GM12878 (cell line): Measurements from ENCODE around the gene ADCY2. TPM values are rescaled to one million over a fixed set of nuclear protein-coding genes. Genes with fewer than 3 reads are reported as not detected.

ENCODE experiments used
- ATAC-seq: fragments of 200-7000 bp; cut with Tn5 transposase; 3 replicates; pipeline ENCODE4 v1.9.1; 2020; ENCODE audit warnings: mild to moderate bottlenecking, moderate library complexity
- BruUV-seq: library from RNA; stranded (reverse); fragments of 400-500 nt; replicated peaks from 2 replicates; lab custom pipeline; 2021; lab: Mats Ljungman, UMichigan
- CTCF ChIA-PET: fragments of 300-600 bp; sonication (Branson Sonifier 250); formaldehyde crosslinking; extraction: SDS; loops from one replicate; lab custom pipeline; 2021; ENCODE audit warnings: inconsistent platforms; lab: Yijun Ruan, JAX
- POLR2A ChIA-PET: fragments of 350-600 bp; formaldehyde crosslinking; extraction: SDS; loops from one replicate; lab custom pipeline; 2021; ENCODE audit warnings: inconsistent platforms; lab: Charles Lee
- RAD21 ChIA-PET: fragments of 300-600 bp; sonication (Branson Sonifier 250); formaldehyde crosslinking; loops from one replicate; lab custom pipeline; 2023; ENCODE audit warnings: antibody characterized with exemption; ENCODE audit not compliant: unreplicated experiment; lab: Charles Lee
- SMC1A ChIA-PET: fragments of 300-600 bp; sonication (Branson Sonifier 250); formaldehyde crosslinking; loops from one replicate; lab custom pipeline; 2023; ENCODE audit not compliant: unreplicated experiment, uncharacterized antibody; lab: Charles Lee
- DNase-seq: peaks from one replicate; pipeline ENCODE4 v3.0.0-alpha.2; 2011; ENCODE audit warnings: low read depth, low spot score
- FAIRE-seq: peaks from 3 replicates; lab custom pipeline; 2011; peaks lifted over from hg19 to GRCh38; lab: Jason Lieb, UNC
- H2AFZ ChIP-seq: 2 replicates; pipeline ENCODE4 v1.6.0; 2011; ENCODE audit warnings: low read depth, low read length, control low read depth; ENCODE audit not compliant: control insufficient read depth
- H3K27ac ChIP-seq: 2 replicates; pipeline ENCODE4 v1.5.1; 2011; ENCODE audit warnings: control low read depth; ENCODE audit not compliant: control insufficient read depth, insufficient read depth
- H3K27me3 ChIP-seq, 2 experiments: replicated peaks in 1 of 2; 2 replicates each; pipeline versions ENCODE4 v1.6.0 to v1.6.1; 2011; ENCODE audit warnings: low read length in 1 of 2; ENCODE audit not compliant: control insufficient read depth in 2 of 2, insufficient read depth in 2 of 2
- H3K36me3 ChIP-seq, 2 experiments: 2 replicates each; pipeline ENCODE4 v1.5.1; 2011; ENCODE audit warnings: low read length in 1 of 2; ENCODE audit not compliant: control insufficient read depth in 2 of 2, insufficient read depth in 2 of 2
- H3K4me1 ChIP-seq: 2 replicates; pipeline ENCODE4 v1.6.1; 2011; ENCODE audit warnings: mild to moderate bottlenecking, low read length, moderate library complexity, mixed read lengths; ENCODE audit not compliant: control insufficient read depth, insufficient read depth
- H3K4me2 ChIP-seq: 2 replicates; pipeline ENCODE4 v1.6.0; 2011; ENCODE audit warnings: control low read depth; ENCODE audit not compliant: control insufficient read depth, insufficient read depth
- H3K4me3 ChIP-seq: fragments of 200-600 bp; sonication (generic); 2 replicates; pipeline ENCODE4 v1.5.1; 2016
- H3K79me2 ChIP-seq: 2 replicates; pipeline ENCODE4 v1.6.0; 2011; ENCODE audit warnings: low read length; ENCODE audit not compliant: control insufficient read depth, insufficient read depth
- H3K9ac ChIP-seq: 2 replicates; pipeline ENCODE4 v1.8.0; 2011; ENCODE audit warnings: low read length, control low read depth, mixed read lengths; ENCODE audit not compliant: control insufficient read depth, insufficient read depth
- H3K9me3 ChIP-seq: replicated peaks from 3 replicates; pipeline ENCODE4 v1.5.1; 2011; ENCODE audit warnings: mild to moderate bottlenecking, low read length; ENCODE audit not compliant: control insufficient read depth, insufficient read depth
- H4K20me1 ChIP-seq: 2 replicates; pipeline ENCODE4 v1.6.0; 2011; ENCODE audit not compliant: control insufficient read depth, insufficient read depth
- BHLHE40 ChIP-seq, 2 experiments: fragments of 450-650 bp in 1 of 2; IDR thresholded peaks; 2 replicates each; pipeline ENCODE4 v1.6.1; 2011 to 2017; ENCODE audit warnings: low read depth in 2 of 2, borderline replicate concordance in 1 of 2, improper control_type of control experiment in 1 of 2, low read length in 1 of 2, mild to moderate bottlenecking in 1 of 2
- FOS ChIP-seq: IDR thresholded peaks from 3 replicates; pipeline ENCODE4 v1.6.1; 2011; ENCODE audit warnings: borderline replicate concordance; ENCODE audit not compliant: insufficient read length; ENCODE audit errors: extremely low read depth
- FOXM1 ChIP-seq: IDR thresholded peaks from 2 replicates; pipeline ENCODE4 v1.6.1; 2012; ENCODE audit warnings: low read depth, mild to moderate bottlenecking, inconsistent platforms, low read length, moderate library complexity
- IKZF2 ChIP-seq, 2 experiments: fragments of 450-650 bp; IDR thresholded peaks; 2 replicates each; pipeline ENCODE4 v1.6.1; 2017; ENCODE audit warnings: mild to moderate bottlenecking in 2 of 2, moderate library complexity in 2 of 2
- NFXL1 ChIP-seq: fragments of 450-650 bp; IDR thresholded peaks from 2 replicates; pipeline ENCODE4 v1.6.1; 2017; ENCODE audit warnings: antibody characterized with exemption, mild to moderate bottlenecking, borderline replicate concordance
- NR2C2 ChIP-seq: IDR thresholded peaks from 2 replicates; pipeline ENCODE4 v1.6.1; 2011; ENCODE audit warnings: borderline replicate concordance, low read depth; ENCODE audit not compliant: control insufficient read depth, insufficient read length
- WGBS: methylation state at CpG from one replicate; pipeline ENCODE4 v1.1.6; 2016; ENCODE audit warnings: low lambda C conversion rate; ENCODE audit not compliant: insufficient replicate concordance, insufficient coverage; ENCODE audit errors: missing lambda C conversion rate; 5-methylcytosine and 5-hydroxymethylcytosine counted together
- in situ Hi-C: fragments of 300-500 bp; cut with MboI; formaldehyde crosslinking; loops from 9 replicates; pipeline ENCODE4 v1.14.3; 2018; ENCODE audit warnings: mixed read lengths
- intact Hi-C: fragments of 100-400 bp; cut with micrococcal nuclease; formaldehyde crosslinking; loops from one replicate; pipeline ENCODE4 v1.14.2; 2022; ENCODE audit not compliant: unreplicated experiment
- polyA plus RNA-seq, 11 experiments: library from polyadenylated mRNA; depleted of rRNA in 4 of 11; unstranded in 6 of 11; stranded (reverse) in 5 of 11; fragments of >200 nt; fragmentation: Nextera tagmentation in 4 of 11; fragmentation: Illumina TruSeq in 1 of 11; extraction: Ambion mirVana in 4 of 11; extraction: Trizol in 1 of 11; gene quantifications; 1 replicate in 1 of 11; 2 replicates in 10 of 11; pipeline versions ENCODE4 v1.2.1 to v1.2.3, GENCODE V29; 2011 to 2016; ENCODE audit warnings: inconsistent platforms in 2 of 11, missing spikeins in 2 of 11, low read depth in 1 of 11
- total RNA-seq, 4 experiments: library from RNA; depleted of rRNA in 3 of 4; stranded (reverse); fragments of >200 nt in 3 of 4; fragmentation: Illumina TruSeq in 1 of 4; extraction: Trizol in 1 of 4; gene quantifications; 2 replicates each; pipeline versions ENCODE4 v1.2.1 to v1.2.3, GENCODE V29; 2013 to 2021
- TF ChIP-seq, protein P1 (sequence below): fragments of 450-650 bp; IDR thresholded peaks from 2 replicates; pipeline ENCODE4 v1.6.1; 2016; ENCODE audit warnings: mild to moderate bottlenecking, moderate library complexity, borderline replicate concordance
- TF ChIP-seq, protein P2 (sequence below): fragments of 450-650 bp; IDR thresholded peaks from 2 replicates; pipeline ENCODE4 v1.6.1; 2018; ENCODE audit warnings: mild to moderate bottlenecking, low read depth, moderate library complexity; ENCODE audit not compliant: partially characterized antibody
- TF ChIP-seq, protein P3 (sequence below): IDR thresholded peaks from 2 replicates; pipeline ENCODE4 v1.6.1; 2011; ENCODE audit warnings: low read depth, mild to moderate bottlenecking, low read length, moderate library complexity, borderline replicate concordance; ENCODE audit errors: extremely low read depth

ADCY2 gene
- total and polyA plus RNA-seq, 10 of the 15 experiments (the other 5 are each of a cell fraction or from before 2014, with no cell fraction given), result 0.07 to 0.26 TPM; not detected in 8

DNA sequence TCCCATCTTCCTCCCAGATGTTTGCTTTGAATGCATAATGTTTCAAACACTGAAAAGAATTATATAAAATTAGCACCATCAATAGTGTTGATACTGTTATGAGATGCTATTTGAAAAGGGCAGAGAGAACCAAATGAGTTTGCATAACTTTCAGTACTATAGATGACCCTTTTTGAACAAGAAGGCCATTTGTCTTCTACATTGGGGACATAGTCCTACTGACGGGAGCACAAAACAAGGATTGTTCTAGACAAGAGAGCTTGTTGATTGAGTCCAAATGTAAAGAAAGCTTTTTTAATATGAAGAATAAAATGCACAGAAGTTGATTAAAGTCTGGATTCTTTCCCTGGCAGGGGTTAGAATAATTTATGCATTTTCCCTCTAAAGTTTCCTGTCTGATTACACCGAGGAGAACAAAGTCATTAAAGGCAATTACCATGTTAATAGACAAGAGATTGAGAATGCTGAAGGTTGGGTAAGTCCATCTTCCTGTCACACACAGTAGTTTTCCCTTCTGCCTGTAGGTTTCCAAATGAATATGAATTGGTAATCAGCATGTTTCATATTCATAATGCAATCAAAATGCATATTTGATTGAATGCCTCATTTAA is 32.8 kb upstream of the ADCY2 start:
- DNase-seq (no peak), FAIRE-seq (no peak), ATAC-seq (no peak)
- Histone ChIP-seq H3K9me3 (no peaks in the 10 kb centered on the region), H3K79me2 (no peaks in the 10 kb centered on the region), H4K20me1 (no peaks in the 10 kb centered on the region), H3K4me3 (no peak overlapping the region), H2AFZ (no peak overlapping the region), H3K36me3 (no peaks in the 10 kb centered on the region), H3K4me1 (no peaks in the 10 kb centered on the region), H3K9ac (no peak overlapping the region), H3K4me2 (no peak overlapping the region), H3K27me3 (no peaks in the 10 kb centered on the region), H3K27ac (no peak overlapping the region)
- RAD21 ChIA-PET, result no interaction called here
- no TSS peak for BruUV-seq
- CTCF ChIA-PET, result no interaction called here
- in situ Hi-C loops, result no loop called here
- WGBS, result 36% methylated on average over 2 of the region's 2 CpGs
- intact Hi-C loops, result no loop called here
- POLR2A ChIA-PET, result no interaction called here
- SMC1A ChIA-PET, result interaction anchor here (0.5 kb wide), 1 partner anchor 11 kb away, joined by 3 read pairs; no protein-coding TSS in a partner anchor
- TF ChIP-seq FOXM1 (no peak), IKZF2 (IDR thresholded peaks at IDR 0.05) (no peak), NFXL1 (no peak), BHLHE40 (IDR thresholded peaks at IDR 0.05; ENCODE audit: borderline replicate concordance in 1 of 2, low read depth in 2 of 2, low read length in 1 of 2) (no peak), NR2C2 (no peak), FOS (no peak)
- TF ChIP-seq, protein P1, sequence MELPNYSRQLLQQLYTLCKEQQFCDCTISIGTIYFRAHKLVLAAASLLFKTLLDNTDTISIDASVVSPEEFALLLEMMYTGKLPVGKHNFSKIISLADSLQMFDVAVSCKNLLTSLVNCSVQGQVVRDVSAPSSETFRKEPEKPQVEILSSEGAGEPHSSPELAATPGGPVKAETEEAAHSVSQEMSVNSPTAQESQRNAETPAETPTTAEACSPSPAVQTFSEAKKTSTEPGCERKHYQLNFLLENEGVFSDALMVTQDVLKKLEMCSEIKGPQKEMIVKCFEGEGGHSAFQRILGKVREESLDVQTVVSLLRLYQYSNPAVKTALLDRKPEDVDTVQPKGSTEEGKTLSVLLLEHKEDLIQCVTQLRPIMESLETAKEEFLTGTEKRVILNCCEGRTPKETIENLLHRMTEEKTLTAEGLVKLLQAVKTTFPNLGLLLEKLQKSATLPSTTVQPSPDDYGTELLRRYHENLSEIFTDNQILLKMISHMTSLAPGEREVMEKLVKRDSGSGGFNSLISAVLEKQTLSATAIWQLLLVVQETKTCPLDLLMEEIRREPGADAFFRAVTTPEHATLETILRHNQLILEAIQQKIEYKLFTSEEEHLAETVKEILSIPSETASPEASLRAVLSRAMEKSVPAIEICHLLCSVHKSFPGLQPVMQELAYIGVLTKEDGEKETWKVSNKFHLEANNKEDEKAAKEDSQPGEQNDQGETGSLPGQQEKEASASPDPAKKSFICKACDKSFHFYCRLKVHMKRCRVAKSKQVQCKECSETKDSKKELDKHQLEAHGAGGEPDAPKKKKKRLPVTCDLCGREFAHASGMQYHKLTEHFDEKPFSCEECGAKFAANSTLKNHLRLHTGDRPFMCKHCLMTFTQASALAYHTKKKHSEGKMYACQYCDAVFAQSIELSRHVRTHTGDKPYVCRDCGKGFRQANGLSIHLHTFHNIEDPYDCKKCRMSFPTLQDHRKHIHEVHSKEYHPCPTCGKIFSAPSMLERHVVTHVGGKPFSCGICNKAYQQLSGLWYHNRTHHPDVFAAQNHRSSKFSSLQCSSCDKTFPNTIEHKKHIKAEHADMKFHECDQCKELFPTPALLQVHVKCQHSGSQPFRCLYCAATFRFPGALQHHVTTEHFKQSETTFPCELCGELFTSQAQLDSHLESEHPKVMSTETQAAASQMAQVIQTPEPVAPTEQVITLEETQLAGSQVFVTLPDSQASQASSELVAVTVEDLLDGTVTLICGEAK, result no peak
- TF ChIP-seq, protein P2, sequence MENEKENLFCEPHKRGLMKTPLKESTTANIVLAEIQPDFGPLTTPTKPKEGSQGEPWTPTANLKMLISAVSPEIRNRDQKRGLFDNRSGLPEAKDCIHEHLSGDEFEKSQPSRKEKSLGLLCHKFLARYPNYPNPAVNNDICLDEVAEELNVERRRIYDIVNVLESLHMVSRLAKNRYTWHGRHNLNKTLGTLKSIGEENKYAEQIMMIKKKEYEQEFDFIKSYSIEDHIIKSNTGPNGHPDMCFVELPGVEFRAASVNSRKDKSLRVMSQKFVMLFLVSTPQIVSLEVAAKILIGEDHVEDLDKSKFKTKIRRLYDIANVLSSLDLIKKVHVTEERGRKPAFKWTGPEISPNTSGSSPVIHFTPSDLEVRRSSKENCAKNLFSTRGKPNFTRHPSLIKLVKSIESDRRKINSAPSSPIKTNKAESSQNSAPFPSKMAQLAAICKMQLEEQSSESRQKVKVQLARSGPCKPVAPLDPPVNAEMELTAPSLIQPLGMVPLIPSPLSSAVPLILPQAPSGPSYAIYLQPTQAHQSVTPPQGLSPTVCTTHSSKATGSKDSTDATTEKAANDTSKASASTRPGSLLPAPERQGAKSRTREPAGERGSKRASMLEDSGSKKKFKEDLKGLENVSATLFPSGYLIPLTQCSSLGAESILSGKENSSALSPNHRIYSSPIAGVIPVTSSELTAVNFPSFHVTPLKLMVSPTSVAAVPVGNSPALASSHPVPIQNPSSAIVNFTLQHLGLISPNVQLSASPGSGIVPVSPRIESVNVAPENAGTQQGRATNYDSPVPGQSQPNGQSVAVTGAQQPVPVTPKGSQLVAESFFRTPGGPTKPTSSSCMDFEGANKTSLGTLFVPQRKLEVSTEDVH, result no peak
- TF ChIP-seq, protein P3, sequence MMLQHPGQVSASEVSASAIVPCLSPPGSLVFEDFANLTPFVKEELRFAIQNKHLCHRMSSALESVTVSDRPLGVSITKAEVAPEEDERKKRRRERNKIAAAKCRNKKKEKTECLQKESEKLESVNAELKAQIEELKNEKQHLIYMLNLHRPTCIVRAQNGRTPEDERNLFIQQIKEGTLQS, result no peak
